NCI-H1417 treated with DMSO at 0.1 percent for 48 hours (cell line): ENCODE data around the gene STAM.
"Not testable (repeated sequence)": the region's sequence is repeated elsewhere in the genome, so short reads cannot be mapped to it uniquely, and the experiment has no call there.

Source experiments
- DNase-seq: peaks from one replicate; lab custom pipeline; 2025; lab: John Stamatoyannopoulos, UW

The STAM gene

DNA sequence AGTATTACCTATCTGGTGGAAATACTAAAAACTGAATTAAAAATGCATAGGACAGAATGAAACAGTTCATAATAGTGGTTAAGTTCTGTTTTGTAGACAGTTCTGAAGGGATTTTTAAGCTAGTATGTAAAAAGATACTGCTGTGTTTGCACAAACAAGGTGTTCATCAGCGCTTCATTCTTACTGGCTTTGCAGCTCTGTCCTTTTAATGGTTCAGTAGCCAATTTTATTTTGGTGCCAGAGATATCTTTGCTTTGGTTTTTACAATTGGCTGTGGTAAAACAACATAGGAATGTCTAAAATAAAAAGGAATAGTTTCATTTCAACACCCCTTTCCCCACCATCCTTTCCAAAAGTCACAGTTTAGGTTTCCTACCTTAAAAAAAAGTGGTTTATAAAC, 33.0 kb downstream of the STAM start:
- no peak for DNase-seq

DNA sequence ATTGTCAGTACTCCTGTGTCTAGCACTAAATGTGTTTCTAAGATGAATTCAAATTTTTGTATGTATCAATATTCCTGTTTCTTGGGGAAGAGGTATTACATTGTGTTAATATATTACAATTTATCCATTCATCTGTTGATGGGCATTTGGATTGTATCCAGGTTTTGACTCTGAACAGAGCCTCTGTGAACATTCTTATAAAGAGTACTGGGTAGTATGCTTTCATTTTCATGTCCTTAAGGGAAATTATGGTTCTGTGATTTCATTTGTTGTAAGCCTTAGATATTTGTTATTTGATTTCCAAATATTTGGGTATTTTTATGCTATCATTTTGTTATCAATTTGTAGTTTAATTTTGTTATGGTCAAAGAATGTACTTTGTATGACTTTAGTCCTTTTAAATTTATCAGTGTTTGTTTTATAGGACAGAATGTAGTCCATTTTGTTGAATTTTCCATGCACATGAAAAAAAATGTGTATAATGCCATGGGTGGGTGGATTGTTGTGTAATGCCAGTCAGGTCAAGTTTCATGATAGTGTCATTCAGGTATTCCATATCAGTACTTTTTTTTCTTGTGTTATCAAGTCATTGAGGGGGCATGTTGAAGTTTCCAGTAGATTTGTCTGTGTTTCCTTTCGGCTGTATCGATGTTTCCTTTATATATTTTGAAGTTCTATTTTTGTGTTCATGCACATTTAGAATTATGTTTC, 38.4 kb downstream of the STAM start:
- DNase-seq: no peak

DNA sequence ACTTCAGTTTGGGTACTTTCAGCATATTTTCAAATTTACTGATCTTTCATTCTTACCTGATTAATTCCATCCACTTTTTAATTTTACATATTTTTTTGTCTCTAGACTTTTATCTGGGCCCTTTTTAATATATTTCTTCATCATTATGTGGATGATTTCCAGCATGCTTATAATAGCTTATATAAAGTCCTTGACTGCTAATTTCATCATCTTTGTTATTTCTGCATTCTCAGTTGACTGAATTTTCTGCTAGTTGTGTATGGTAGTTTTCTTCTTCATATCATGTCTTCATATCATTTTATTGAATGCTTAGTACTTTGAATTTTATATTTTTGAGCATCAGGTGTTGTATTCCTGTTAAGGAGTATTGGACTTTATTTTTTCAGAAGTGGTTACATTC, 39.6 kb downstream of the STAM start:
- DNase-seq: no peak

DNA sequence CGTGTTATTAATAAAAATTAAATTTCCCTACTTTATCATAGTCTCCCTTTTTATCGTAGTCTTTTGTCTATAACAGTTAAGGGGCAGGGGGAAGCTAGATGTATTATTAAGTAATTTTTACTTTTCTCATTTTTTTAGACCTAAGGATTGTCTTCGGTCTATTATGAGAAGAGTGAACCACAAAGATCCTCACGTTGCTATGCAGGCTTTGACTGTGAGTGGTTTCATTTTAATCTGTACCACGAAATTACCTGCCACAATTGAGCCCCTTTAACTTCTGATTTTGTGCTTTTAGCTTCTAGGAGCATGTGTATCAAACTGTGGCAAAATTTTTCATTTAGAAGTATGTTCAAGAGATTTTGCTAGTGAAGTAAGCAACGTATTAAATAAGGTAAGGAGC, 40.6 kb downstream of the STAM start:
- DNase-seq: no peak

DNA sequence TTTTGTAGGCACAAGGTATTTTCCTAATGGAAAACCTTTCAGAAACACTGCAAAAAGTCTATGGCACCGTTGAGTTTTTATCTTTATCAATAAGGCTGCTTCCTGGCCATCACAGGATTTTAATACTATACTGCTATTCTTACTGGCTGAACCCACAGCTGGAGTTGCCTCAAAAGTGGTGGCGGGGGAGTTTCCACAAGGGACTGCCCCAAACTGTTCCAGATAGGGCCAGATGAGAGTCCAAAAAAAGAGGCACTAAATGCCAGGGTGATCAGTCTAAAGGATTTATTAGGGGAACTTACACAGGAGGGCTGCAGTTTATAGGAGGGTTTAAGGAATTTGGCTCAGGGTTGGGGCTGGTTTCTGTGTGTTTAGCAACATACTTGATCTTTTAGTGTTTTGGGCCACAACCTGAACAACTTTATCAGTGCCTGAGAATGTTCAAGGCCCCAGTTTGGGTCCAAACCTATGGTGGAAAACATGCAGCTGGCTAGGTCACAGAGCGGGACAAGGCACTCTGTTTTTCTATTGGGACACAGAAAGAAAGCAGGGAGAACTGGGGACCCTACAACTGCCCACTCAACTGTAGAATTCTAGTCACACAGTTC, 41.4 kb downstream of the STAM start:
- DNase-seq: no peak

DNA sequence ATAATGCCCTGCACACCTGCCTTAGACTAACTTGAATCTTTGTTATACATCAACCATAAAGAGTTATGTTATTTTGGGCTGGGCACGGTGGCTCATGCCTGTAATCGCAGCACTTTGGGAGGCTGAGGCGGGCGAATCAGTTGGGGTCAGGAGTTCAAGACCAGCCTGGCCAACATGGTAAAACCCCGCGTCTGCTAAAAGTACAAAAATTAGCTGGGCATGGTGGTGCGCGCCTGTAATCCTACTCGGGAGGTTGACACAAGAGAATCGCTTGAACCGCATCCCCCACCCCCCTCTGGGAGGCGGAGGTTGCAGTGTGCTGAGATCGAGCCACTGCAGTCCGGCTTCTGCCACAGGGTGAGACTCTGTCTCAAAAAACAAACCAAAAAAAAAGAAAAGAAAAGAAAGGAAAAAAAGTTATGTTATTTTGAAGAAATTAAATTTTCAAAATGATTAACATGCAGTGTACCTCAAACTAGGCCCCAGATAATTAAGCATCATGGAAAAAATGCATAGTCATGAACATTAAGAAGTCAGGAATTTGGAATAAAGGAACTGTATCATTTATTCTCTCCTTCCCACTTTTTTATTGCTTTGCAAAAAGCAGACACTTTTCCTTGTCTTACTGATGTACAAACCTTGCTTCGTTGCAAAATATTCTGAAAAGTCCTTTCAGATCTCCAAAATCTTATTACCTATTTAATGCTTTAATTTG, 43.3 kb downstream of the STAM start:
- no peak for DNase-seq

DNA sequence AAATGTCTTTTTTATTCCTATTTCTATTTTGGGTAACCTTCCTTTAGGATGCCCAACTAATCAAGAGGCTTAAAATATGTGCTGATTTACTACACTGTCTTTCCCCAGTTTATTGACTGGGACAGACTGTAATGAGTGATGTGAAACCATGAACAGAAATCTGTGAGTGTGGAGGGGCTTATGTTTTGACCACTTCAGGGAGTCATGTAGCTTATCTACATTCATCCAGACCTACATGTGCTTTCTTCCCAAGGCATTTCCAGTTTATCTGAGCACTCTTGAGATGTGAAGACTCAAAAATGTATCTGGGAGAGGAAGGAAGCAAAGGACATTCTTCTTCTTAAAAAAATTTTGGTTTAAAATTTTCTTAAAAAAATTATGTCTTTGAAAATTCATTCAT, 45.2 kb downstream of the STAM start:
- no peak for DNase-seq

DNA sequence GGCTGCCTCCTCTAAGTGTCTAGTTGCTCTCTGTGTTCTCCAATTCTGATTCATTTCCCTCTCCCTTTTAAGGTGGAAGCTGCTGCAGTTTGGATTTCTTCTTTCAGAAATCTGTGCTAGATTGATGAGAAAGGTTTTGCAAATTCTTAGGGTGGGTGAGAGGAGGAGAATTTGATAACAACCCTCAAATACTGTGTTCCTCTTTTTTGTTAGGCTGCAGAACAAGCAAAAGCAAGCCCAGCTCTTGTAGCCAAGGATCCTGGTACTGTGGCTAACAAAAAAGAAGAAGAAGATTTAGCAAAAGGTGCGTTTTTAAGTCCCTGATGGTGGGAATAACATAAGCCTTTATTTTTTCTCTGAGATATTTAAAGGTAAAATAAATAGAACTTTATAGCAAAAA, 49.1 kb downstream of the STAM start:
- DNase-seq: no peak

DNA sequence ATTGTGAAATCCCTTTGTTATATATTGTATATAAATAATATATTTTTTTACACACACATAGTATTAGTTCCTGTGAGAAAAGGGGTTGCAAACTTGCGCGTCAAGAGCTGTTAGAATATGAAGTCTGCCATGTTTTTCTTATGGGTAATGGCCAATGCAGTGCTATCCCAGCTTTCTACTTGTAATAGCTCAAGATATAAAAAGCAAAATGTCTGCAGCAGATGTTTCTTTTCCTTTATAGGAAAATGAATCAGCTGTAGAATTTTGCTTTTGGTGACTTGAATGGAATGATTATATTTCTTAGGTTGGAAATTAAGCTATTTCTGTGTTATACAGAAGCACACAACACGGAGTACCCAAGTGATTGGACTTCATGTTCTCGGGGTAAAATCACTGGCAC, 54.7 kb downstream of the STAM start:
- no peak for DNase-seq

DNA sequence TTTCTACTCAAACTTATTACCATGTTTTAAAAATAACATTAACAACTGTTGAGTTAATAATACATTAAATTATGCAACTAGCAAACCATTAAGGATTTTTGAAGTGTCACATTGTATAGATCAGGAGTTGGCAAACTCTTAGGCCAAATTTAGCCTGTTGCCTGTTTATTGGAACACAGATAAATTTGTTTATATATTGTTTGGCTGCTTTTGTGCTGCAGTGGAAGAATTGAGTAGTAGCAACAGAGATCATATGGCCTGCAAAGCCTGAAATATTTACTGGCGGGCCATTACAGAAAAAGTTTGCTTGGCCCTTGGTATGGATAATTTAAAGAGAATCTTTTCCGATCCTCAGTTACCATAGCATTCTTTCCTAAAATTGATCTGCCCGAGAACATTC, 57.4 kb downstream of the STAM start:
- no peak for DNase-seq

DNA sequence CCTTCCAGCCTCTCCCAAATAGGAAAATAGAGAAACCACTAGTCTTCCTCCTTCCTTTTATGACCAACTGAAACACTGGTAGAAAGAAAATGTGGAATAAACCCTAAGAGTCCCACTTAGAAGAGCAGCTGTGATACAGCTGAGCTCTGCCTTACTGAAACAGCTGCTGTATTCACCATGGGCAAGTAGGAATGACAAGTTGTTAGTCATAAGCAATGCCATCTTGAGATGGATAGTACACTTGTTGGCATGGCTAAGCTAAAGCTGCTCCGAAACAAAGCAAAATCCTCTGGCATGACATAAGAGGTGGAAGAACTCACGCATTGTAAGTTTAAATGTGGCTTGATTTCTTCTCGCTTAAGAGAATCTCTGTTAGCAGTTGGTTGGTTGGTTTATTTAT, 59.8 kb downstream of the STAM start:
- DNase-seq: no peak

DNA sequence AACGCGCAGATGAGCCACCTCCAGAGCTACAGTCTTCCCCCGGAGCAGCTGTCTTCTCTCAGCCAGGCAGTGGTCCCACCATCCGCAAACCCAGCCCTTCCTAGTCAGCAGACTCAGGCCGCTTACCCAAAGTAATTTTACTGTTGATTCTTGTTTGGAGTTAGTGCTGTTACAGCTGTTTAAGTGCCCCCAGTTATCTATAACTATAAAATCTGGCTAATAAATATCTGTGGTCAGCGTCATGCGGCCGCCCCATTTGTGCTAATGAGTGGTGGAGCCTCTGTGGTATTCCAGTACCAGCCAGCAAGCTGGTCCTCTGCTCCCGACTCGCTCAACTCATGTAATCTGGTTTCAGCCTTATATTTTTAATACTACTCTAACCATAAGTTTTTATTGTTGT, 64.9 kb downstream of the STAM start:
- no peak for DNase-seq

DNA sequence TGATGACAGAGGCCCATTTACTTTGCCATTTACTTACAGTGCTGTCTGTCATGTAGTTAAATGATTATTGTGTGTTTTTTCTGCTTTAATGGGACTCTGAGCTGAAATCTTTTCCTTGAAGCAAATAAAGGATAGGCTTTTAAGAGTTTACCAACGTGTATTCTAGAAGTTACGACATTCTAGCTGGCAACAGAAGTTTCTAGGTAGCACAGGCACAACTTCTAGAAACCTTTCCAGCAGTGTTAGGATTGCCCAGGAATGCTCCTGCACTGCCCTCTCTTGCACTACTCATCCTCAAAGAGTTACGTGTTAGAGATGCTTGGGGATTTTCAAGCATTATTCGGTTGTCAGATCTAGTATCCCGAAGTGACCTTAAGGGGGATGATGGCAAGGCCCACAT, 65.5 kb downstream of the STAM start:
- no peak for DNase-seq

DNA sequence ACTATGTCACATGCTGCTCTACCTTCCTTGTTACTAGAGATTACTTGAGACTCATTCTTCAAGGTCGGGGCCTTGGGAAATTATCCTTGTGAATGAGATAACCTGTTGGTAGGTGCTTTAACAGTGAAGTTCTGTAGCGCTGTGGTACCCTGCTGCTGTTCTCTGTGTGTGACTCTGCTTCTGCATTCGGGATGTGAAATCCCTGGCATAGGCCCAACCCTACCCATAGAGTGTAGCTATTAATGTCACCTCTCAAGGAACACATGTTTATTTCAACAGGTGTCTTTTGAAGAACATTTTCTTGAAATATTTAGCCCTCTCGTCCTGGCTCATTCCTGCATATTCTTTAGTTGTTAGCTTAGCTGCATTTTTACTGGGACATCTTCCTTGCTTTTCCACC, 66.2 kb downstream of the STAM start:
- no peak for DNase-seq

DNA sequence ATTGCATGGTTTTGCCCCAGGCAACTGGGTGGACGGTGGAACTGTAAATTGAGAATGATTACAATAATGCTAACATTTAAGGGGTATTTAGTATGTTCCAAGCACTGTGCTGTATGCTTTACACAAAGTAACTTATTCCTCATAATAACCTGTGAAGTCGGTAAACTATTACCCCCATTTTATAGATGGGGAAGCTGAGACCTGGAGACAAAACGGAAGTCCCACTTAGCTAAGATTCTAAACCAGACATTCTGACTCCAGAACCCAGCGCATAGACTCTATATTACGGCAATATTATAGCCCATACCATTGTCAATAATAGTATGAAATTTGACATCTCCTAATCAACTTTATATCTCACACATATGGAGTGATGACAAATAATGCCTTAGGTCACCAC, 68.1 kb downstream of the STAM start:
- no peak for DNase-seq

DNA sequence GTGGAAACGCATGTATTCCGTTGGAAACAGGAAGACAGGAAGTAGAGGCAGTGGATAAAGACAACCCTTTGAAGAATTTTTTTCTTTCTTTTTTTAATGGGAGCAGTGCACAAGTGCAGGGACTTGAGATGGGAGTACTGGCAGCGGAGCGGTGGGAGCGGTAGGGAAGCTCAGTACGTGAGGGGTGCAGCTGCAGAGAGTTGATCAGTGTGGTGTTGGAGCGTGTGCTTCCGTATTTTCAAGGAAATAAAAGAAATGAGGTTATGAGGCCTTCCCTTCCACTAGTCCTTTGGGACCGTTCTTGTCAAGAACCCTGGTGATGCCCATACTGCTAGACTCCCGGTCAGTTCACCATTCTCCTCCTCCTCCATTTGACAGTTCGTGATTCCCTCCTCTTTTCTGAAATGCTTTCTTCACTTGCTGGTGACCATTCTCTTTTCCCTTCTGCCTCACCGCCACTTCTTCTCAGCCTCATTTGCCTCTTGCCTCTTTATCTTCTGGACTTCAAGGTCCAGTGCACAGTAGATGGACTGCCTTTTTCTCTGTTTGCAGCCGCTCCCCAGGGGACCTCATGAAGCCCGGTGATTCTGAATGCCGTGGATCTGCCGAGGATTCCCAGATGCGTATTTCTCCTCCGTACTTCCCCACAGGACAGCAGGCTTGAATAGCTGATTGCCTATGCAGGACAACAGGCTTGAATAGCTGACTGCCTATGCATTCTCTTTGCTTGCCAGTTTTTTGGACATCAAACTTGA, 68.9 kb downstream of the STAM start:
- DNase-seq: no peak

DNA sequence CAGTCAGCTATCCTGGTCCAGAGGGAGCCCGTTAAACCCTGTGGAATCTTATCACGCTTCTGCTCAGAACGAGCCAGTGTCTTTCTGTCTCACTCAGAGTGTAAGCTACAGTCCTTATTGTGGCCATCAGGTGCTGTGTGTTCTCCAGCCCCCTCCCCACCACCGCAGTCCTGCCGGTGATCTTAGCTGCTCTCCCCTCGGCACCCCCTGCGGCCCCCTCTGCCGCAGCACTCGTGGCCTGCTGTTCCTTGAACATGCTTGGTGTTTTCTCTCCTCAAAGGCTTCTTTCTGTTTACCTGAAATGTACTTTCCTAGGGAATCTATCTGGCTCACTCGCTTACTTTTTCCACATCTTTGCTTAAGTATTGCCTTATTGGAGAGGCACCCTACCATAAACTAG, 69.8 kb downstream of the STAM start:
- no peak for DNase-seq

DNA sequence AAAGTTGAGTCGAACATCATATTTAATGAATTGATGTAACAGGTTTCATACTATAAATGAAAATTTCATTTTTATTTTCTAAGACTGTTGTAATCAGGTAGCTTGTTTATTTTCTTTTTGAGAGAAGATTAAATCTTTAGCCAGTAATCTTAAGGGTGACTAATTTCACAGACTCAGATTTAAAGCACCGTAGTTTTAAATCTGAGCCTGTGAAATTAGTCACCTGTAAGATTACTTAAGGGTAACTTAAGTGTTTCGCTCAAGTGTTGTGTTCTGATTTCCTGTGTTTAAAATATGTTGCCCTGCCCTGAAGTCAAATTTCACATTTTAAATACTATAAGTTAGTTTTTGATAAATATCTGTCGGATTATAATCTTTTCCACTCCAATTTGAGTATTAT, 72.2 kb downstream of the STAM start:
- DNase-seq: no peak

DNA sequence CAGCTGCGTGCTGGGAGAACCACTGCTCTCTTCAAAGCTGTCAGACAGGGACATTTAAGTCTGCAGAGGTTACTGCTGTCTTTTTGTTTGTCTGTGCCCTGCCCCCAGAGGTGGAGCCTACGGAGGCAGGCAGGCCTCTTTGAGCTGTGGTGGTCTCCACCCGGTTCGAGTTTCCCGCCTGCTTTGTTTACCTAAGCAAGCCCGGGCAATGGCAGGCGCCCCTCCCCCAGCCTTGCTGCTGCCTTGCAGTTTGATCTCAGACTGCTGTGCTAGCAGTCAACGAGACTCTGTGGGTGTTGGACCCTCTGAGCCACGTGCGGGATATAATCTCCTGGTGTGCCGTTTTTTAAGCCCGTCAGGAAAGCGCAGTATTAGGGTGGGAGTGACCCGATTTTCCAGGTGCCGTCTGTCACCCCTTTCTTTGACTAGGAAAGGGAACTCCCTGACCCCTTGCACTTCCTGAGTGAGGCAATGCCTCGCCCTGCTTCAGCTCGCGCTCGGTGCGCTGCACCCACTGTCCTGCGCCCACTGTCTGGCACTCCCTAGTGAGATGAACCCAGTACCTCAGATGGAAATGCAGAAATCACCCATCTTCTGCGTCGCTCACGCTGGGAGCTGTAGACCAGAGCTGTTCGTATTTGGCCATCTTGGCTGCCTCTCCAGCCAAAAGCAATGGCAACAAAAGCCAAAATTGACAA, 78.5 kb downstream of the STAM start:
- not testable (repeated sequence) for DNase-seq

DNA sequence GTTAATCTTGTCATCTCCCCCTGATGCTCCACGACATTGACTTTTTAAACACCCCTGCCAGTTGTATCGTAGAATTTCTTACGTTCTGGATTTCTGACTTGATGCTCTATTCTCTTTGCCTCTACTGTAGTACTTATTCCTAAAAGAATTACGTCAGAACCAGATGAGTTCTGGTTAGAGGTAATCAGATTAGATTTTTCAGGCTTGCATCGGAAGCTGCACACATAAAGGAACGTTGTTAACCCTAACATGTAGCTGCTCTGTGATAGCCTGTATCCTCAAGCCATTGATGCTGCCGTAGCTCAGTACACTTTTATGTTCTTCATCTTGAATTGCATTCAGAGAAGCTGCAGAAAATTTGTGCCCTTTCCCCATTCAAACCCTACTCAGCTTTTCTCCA, 81.8 kb downstream of the STAM start:
- DNase-seq: no peak

DNA sequence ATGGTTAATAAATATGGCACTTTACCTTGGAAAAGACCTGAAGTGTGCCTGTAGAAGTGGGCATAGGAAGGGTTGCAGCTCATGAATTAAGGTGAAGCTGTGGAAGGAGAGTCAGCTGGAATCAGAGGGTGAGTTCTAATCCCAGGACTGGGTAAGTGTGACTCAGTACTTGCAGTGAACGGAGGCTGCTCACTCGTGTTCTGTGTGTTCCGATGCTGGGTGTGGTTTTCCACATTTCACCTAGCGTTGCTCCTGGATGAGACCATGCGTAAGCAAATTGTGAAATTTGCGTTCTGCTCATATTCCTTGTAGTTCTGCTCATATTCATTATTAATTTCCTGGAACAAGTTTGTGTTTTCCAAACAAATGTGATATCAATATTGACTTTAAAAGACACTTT, 85.7 kb downstream of the STAM start:
- DNase-seq: no peak

DNA sequence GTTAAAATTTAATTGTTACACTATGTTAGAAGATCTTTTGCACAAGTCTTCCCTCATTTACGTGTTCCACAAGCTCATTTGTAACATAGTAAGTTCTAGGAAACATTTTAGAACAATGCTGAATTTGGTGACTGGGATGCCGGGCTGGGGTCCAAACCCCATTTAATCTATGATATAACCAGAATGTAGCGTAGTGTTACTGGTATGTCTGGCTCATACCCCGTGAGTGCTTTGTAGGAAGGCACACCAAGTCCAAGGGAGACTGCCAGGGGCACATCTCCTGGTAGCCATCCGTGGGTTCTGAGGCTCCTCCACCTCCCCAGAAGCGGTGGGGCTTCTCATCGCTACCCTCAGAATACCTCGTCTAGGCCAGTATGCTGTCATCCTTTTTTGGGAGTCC, 86.7 kb downstream of the STAM start:
- no peak for DNase-seq
